A172 (cell line): Measurements from ENCODE around the gene KRTAP10-9. TPM values are rescaled to one million over a fixed set of nuclear protein-coding genes. Genes with fewer than 3 reads are reported as not detected.
"Not testable (repeated sequence)": the region's sequence is repeated elsewhere in the genome, so short reads cannot be mapped to it uniquely, and the experiment has no call there.

Experiments
- DNase-seq: peaks from one replicate; pipeline ENCODE4 v3.0.0-alpha.2; 2015; ENCODE audit warnings: low spot score
- total RNA-seq: library from RNA; depleted of rRNA; stranded (reverse); fragments of >200 nt; shearing (Covaris generic); gene quantifications from 2 replicates; pipeline ENCODE4 v1.2.3, GENCODE V29; 2014

KRTAP10-9 gene
- total RNA-seq, 1 experiment from 2014 or later: not detected

DNA sequence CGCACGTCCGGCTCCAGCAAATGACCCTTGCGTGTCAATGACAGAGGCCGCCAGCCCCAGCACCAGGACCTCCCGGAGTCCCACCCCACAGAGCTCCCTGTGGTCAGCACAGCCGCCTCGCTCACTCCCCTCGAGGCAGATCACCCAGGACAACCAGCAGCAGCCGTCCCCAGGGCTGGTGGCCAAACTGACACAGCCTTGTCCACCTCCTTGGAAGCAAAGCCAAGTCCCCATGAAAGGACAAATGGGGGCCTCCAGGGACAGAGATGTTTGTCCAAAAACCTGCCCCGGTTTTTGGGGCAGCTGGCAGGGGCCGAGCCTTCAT is 12.4 kb downstream of the KRTAP10-9 start:
- no peak for DNase-seq

DNA sequence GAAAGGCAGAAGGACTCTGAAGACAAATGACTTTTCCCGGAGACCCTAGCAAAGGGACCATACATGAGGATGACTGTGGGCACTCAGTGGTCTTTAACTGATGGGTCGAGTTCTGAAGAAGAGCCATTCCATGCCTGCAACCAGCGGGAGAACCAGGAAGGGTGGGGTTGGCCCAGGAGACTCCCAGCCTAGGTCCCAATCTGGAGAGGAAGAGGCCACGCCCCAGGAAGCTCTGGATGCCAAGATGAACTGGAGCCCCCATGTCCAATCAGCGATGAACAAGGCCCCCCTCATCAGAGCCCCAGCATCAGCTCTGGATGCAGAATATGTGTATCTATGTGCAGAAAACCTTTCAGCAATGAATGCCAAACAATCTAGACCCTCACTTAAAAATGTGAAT is 13.9 kb downstream of the KRTAP10-9 start:
- no peak for DNase-seq

- no peak for DNase-seq
These were observed 16.9 kb downstream of the KRTAP10-9 start for GRCh38 chr21:44643741-44644310.

DNA sequence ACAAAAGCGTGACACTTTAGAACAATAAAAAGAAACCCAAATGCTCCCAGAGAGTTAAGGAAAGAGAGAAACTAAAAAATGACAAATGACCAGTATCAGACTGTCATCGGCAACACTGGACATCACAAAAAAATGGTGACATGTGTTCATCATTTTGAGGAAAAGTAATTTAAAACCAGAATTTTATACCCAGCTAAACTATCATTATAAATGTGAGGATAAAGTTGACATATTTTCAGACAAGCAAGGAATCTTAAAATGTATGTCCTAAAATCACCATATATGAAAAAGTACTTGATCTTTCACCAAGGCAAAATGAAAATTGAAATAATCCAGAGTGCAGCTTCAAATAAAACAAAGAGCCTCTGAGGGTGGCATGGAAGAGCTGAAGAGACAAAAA is 18.0 kb downstream of the KRTAP10-9 start:
- no peak for DNase-seq

DNA sequence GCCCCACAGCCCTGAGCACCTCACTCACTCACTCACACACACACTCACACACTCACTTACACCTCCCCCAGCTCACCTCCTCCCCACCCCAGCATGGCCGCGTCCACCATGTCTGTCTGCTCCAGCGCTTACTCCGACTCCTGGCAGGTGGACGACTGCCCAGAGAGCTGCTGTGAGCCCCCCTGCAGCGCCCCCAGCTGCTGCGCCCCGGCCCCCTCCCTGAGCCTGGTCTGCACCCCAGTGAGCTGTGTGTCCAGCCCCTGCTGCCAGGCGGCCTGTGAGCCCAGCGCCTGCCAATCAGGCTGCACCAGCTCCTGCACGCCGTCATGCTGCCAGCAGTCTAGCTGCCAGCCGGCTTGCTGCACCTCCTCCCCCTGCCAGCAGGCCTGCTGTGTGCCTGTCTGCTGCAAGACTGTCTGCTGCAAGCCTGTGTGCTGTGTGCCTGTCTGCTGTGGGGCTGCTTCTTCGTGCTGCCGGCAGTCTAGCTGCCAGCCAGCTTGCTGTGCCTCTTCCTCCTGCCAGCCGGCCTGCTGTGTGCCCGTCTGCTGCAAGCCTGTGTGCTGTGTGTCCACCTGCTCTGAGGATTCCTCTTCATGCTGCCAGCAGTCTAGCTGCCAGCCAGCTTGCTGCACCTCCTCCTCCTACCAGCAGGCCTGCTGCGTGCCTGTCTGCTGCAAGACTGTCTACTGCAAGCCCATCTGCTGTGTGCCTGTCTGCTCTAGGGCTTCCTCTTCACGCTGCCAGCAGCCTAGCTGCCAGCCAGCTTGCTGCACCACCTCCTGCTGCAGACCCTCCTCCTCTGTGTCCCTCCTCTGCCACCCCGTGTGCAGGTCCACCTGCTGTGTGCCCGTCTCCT is 19.7 kb downstream of the KRTAP10-9 start, which contains the start of gene KRTAP10-11:
Gene KRTAP10-11, plus strand, starts transcription at position 49 of the 856 bp plus-strand sequence. Its CDS starts 45 bp downstream, at position 94.
- not testable (repeated sequence) for DNase-seq

- DNase-seq: no peak
These were observed 20.3 kb downstream of the KRTAP10-9 start for GRCh38 chr21:44647222-44647552.

DNA sequence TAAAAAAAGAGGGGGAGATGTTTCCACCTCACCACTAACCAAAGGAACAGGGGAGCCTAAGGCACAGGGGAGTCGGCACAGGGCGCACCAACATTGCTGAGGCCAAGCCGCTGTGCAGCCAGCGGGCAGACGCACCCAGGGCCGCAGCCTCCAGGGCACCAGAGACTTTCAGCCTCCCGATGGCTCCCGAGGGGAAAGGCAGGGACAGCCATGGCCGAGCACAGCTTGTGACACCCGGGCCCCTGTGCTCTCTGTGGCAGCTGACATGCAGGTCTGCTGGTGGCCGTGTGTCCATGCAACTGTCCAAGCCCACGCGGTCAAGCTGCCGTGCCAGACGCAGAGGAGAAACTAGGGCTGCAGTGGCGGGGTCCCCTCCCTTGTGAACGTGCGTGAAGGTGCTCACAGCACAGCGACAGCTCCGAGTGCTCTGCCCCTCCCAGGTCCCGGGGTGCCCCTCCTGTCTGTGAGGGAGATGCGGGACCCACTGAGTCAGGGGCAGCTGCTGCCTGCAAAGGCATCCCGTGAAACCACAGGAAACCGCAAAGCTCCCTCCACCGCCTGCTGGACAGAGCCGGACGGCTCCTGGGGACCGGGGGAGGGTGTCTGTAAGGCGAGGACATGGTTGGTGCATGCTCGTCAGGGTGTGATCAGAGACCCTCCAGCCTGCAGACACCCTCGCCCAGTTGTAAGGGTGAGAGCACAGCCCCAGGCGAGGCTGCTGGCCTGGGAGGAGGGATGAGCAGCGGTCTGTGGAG is 21.8 kb downstream of the KRTAP10-9 start:
- no peak for DNase-seq

DNA sequence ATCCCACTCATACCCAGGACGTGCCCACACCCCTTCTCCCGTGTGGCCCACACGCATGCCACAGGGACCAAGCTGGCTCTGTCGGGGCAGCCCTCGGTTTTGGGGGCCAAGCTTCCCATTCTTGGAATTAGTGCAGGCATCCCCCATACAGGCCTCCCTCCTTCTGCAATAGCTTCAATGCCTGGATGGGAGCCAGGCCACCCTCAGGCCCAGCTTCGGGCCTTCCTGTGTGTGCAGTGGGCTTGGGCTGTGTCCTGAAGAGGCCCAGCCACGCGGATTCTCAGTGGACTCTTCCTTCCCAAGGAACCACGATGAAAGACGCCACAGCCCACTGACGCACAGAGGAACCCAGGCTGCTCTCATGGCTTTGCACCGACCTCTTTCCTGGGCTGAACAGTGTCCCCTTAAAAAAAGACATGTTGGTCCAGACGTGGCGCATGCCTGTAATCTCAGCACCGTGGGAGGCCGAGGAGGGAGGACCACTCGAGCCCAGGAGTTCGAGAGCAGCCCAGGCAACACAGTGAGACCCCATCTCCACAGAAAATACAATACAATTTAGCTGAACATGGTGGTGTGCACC is 22.7 kb downstream of the KRTAP10-9 start:
- DNase-seq: no peak

DNA sequence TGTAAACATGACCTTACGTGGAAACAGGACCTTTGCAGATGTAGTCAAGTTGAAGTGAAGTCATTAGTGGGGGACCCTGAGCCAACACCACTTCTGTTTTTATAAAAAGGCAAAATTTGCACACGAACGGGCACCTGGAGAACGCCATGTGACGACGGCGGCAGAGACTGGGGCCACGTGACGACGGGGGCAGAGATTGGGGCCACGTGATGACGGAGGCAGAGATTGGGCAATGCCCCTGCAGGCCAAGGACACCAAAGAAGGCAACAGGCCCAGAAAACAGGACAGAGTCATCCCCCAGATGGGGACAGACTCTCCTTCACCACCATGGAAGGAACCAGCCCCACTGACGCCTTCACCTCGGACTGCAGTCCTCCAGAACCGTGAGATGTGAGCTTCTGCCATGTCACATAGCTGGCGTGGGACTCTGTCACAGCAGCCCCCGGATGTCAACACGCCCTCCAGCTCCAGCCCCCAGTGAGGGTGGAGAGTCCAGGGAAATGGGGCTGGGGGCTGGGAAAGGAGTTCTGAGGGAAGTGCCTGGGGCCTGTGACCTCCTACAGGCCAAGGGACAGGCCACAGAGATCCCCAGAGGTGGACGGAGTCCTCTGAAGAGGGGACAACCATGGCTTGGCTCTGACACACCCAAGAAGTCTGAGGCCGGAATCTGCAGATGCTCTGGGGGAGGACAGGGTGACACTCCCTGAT is 23.5 kb downstream of the KRTAP10-9 start:
- no peak for DNase-seq

GRCh38 chr21:44650973-44651675 is 24.2 kb downstream of the KRTAP10-9 start:
- DNase-seq: no peak

DNA sequence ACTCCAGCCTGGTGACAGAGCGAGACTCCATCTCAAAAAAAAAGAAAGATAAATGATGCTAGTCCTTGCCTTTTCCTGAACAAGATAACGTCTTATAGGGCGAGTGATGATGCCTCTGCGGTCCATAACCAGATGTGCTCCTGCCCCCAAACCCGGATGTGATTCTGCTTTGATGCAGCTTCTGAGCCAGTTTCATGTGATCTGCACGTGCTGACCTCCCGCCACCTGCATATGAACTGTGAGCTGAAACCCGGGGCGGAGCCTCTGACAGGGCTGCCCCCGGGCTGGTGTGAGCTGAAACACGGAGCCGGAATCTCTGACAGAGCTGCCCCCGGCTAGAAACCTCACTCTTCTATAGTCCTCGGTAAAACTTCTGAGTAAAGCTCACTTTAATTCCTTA is 26.2 kb downstream of the KRTAP10-9 start:
- DNase-seq: no peak

DNA sequence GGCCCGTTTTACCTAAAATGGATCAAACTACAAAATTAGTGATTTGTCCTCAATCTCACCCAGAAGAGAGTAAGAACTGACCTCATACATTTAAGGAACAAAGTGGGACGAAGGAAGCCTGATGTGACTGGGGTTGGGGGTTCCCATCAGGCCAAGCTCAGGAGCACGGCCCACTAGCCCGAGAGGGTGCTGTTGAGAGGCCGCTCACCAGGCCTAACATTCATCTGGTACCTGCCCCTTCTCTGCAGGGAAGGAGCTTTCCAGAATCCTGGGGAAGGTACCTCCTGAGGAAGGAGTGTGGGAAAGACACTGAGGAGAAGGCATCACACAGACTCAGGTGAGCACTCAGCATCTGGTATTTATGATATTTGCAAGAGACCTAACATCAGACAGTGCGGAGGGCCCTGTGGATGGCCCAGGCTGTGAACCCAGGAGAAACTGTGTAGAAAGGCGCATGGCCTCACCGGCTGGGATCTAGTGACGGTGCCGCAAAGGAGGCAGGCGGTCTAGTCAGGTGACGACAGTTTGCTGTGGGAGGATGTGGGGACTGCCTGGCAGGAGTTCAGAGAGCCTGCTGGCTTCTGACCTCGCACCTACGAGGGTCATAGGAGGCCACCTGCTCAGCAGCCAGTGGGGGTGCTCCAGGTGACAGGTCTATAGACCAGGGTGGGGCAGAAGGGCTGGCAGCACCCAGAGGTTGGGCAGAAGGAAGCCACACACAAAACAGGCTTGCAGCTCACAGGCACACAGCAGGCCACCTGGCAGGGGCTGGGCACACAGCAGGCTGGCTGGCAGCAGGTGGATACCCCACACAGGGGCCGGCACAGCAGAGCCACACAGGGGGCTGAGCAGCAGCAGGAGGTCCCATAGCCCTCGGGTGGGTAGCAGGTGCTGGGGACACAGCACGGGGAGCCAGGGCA is 27.0 kb downstream of the KRTAP10-9 start:
- no peak for DNase-seq

- no peak for DNase-seq
These were observed 27.8 kb downstream of the KRTAP10-9 start, which contains the start of gene KRTAP12-4 for GRCh38 chr21:44654576-44655175. TSS of gene KRTAP12-4 (minus strand) at chr21:44654659. CDS start at chr21:44654614, 45 bp downstream.

GRCh38 chr21:44656868-44657267 is 30.0 kb downstream of the KRTAP10-9 start:
- no peak for DNase-seq

DNA sequence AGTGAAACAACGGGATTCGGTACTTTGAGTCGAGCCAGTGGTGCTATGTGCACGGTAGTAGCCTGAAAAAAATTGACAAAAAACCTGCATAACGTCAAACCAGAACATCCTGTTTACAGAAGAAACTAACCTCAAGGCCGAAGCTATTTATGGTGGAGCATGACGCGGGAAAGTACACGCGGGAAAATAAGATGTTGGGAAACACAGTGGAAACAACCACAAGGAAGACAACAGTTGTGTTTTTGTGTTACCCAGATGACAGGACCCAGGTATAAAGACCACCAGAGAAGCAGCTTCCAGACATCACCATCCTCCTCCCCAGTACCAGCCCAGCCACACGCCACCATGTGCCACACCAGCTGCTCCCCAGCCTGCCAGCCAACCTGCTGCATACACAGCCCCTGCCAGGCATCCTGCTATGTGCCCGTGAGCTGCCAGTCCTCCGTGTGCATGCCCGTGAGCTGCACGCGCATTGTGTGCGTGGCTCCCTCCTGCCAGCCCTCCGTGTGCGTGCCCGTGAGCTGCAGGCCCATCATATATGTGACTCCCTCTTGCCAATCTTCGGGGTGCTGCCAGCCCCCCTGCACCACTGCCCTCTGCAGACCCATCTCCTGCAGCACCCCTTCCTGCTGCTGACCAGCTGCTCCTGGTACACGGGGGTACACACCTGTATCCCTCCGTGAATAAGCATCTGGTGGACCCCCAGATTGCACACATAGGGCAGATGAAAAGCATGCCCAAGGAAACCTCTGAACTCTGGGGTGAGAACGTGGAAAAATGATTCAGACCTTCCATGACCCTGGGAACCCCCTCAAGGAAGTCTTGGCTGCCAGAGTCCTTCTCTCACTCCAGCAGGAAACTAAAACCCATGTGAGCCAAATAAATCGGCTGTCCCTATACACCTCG is 31.0 kb downstream of the KRTAP10-9 start, which contains the start of gene KRTAP12-3:
Gene KRTAP12-3, plus strand, starts transcription at position 298 of the 906 bp plus-strand sequence. Its CDS starts 48 bp downstream, at position 346.
- no peak for DNase-seq

DNA sequence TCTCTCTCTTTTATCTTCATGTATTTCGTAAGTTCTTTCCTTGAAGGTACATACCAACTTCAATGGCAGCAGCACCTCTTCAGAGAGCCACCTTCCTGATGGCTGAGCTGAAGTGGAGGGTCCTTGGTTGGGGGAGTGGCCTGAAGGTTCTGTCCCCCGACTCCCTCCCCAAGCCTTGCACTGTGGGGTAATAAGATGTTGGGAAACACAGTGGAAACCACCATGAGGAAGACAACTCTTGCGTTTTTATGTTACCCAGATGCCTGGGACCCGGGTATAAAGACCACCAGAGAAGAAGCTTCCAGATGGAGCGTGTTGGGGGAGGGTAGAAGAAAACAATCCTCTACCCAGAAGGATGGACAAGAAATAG is 31.6 kb downstream of the KRTAP10-9 start:
- no peak for DNase-seq

- no peak for DNase-seq
These were observed 32.2 kb downstream of the KRTAP10-9 start for GRCh38 chr21:44658913-44659595.

- not testable (repeated sequence) for DNase-seq
These were observed 34.7 kb downstream of the KRTAP10-9 start for GRCh38 chr21:44661567-44661966.
